DMS 273 (cell line): ENCODE data around the gene RIPPLY2.

Experiments
- DNase-seq: peaks from one replicate; lab custom pipeline; 2025; ENCODE audit not compliant: unreplicated experiment; lab: John Stamatoyannopoulos, UW

Gene RIPPLY2

GRCh38 chr6:83859410-83860358, 6.5 kb downstream of the RIPPLY2 start, which contains the start of gene CYB5R4:
CYB5R4 (plus strand) TSS chr6:83859689; CDS start chr6:83859783, 94 bp downstream.
- peak; percentile 98 for DNase-seq

- no peak for DNase-seq
These were observed 7.2 kb downstream of the RIPPLY2 start for GRCh38 chr6:83860359-83860755.

GRCh38 chr6:83860782-83861495, 7.8 kb downstream of the RIPPLY2 start:
- no peak for DNase-seq

- peak; percentile 68 for DNase-seq
These were observed 9.8 kb downstream of the RIPPLY2 start for GRCh38 chr6:83862776-83863471.

DNA sequence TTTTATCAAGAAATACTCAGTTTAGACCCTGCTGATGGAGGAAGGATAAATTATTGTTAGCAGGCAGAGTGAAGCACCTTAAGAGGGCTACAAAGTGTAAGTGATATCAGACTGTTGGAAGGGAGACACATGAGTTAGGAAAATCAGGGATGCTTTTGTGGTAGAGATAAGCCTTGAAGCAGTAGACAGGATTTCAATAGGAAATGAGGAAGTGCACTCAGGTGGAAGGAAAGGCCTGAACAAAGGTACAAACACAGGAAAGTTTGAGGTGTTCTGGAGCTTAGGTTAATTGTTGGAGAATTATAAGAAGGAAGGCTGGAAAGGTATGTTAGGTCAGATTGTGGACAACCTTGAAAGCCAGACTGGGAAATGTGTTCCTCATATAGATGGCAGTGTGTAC, 13.9 kb downstream of the RIPPLY2 start:
- no peak for DNase-seq

DNA sequence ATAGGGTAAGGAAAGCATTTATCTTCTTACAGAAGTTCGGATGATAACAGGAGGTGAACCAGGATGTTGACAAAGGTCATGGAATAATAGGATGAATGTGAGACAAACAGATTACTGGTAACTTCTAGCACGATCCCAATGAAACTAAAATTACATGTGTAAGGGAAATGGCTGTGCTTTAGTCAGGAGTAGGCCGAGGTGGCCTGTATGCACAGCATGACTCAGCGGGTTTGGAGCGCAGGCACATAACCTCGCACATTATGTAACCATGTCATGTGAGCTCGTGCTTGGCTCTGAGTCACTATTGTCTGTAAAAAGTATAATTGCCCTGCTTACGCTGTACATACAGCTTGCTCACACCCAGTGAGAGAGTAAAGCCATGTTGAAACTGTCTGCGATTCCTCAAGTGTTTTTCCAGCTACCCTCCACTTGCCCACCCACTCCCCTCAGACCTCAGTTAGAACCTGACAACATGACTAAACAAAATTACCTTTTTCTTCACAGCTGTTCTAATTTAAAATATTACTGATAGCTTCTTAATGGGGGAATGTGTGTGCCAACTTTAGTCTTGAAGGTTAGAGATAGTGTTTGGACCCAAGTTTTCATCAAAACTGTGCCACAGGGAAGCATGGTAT, 14.5 kb downstream of the RIPPLY2 start:
- peak; percentile 67 for DNase-seq

DNA sequence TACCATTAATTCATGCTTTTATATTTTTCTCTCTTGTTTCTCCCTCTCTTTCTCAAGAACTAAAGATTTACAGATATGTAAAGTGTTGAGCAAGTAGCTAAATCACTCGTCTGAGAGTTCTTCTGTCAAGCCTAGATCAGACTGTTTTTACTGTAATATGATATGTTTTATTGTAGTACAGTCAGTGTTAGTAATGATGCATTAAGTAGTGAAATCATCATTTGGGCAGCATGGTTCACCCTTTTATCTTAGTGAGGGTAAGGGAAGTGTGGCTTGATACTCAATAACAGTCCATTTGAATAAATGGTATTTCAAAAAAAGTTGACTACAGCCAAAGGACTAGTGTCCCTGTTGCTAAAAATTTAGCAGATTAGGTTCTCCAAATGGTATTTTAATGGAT, 15.5 kb downstream of the RIPPLY2 start:
- no peak for DNase-seq

- DNase-seq = no peak
These were observed 17.5 kb downstream of the RIPPLY2 start for GRCh38 chr6:83870649-83871048.

DNA sequence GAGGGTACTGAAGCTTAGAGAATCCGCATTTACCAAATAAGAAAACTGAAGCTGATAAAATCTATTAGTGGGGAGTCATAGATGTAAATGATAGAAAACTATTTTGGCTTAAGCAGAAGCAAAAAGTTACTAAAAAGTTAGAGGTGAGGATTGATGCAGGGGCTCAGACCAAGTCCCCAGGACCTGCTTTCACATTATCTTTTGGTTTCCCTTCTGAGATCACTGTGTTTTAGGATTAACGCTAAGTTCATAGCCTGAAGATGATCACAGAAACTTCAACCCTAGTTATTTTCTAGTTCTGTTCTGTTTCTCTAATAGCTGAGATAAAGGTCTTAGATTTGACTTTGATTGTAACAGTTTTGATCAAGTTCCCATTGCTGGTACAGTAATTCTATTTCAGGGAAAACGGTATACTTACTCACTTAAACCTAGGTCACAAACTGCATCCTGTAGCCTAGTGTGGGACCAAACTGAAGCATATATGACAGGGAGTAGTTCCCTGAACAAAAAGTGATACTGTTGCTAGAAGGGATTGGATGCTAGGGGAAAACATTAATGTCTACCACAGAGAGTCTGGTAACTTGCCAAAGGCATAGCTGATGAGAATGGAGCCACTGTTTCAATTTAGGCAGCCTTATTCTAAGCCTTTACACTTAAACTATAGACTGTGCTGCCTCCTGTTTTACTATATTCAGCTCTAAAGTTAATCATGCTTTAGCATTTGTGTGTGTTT, 19.4 kb downstream of the RIPPLY2 start:
- DNase-seq = peak; percentile 8

GRCh38 chr6:83873869-83874268, 20.7 kb downstream of the RIPPLY2 start:
- DNase-seq = no peak

- no peak for DNase-seq
These were observed 22.7 kb downstream of the RIPPLY2 start for GRCh38 chr6:83875843-83876242.

- no peak for DNase-seq
These were observed 25.9 kb downstream of the RIPPLY2 start for GRCh38 chr6:83878902-83879644.

- DNase-seq = no peak
These were observed 26.6 kb downstream of the RIPPLY2 start for GRCh38 chr6:83879746-83880145.

DNA sequence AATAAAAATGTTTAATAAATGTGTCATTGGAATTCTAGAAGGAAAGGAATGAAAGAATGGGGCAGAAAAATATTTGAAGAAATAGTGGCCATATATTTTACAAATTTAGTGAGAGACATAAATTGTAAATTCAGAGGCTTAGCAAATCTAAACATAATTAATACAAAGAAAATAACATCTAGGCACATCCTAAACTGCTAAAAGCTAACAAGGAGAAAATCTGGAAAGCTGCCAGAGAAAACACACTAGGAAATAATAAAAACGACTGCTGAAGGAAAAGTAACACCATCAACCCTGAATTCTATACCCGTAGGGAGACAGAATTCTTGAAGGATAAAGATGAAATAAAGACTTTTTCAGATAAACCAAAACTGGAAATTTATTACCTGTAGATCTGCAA, 30.1 kb downstream of the RIPPLY2 start:
- peak; percentile 19 for DNase-seq

DNA sequence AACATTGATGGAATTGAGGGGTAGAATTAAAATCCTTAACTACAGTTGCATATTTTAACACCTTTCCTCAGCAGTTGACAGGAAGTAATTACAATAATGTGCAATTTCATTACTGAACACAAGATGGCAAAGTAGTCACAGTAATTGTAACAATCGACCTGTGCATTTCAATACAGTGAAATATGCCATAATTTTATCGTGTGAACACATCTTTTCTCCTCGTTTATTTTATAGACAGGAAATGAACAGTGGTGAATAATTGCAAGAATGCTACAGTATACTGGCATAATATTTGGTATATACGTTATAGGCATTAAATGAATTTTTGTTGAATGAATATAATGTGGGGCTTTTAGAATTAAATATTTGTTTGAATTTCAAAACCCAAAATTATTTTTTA, 31.4 kb downstream of the RIPPLY2 start:
- peak; percentile 79 for DNase-seq

- no peak for DNase-seq
These were observed 32.8 kb downstream of the RIPPLY2 start for GRCh38 chr6:83885984-83886383.

DNA sequence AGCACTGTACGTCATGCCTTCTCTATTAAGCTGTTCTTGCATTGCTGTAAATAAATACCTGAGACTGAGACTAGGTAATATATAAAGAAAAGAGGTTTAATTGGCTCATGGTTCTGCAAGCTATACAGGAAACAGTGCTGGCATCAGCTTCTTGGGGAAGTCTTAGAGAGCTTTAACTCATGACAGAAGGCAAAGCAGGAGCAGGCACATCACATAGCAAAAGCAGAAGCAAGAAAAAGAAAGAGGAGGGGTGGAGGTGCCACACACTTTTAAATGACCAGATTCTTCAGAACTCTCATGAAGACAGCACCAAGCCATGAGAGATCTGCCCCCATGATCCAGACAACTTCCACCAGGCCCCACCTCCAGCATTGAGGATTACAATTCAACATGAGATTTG, 36.5 kb downstream of the RIPPLY2 start:
- no peak for DNase-seq

DNA sequence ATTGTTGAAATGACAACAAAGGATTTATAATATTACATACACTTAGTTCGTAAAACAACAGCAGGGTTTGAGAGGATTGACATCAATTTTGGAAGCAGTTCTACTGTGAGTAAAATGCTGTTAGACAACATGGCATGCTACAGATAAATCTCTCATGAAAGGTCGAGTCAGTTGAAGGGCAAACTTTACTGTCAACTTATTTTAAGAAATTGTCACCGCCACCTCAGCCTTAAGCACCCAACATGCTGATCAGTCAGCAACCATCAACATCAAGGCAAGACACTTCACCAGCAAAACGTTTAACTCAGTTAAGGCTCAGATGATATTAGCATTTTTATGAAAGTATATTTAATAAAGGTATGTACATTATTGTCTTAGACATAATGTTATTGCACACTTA, 37.4 kb downstream of the RIPPLY2 start:
- no peak for DNase-seq

DNA sequence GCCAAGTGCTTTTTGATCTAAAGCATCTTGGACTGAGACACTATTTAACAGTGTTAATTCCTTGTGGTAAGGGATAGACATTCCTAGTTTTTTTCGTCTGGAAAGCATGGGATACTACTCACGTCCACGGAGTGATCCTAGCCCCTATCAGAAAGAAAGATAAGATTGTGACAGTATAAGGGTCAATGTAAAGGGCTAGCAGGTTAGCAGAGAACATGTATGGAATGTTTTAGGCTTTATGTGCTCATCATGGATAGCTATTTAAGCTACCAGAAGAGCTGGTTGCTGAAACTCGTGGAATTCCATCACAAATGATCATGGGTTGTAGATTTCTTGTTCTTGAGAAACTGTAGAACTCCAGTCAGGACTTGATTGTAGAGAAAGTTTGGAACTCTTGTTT, 38.4 kb downstream of the RIPPLY2 start:
- no peak for DNase-seq

- no peak for DNase-seq
These were observed 39.9 kb downstream of the RIPPLY2 start for GRCh38 chr6:83893024-83893423.
